ENCODE data around the gene MCRIP1.

MCRIP1 gene

GRCh38 chr17:81809556-81809998, 23.5 kb downstream of the MCRIP1 start:
- TF ChIP-seq, protein P1, sequence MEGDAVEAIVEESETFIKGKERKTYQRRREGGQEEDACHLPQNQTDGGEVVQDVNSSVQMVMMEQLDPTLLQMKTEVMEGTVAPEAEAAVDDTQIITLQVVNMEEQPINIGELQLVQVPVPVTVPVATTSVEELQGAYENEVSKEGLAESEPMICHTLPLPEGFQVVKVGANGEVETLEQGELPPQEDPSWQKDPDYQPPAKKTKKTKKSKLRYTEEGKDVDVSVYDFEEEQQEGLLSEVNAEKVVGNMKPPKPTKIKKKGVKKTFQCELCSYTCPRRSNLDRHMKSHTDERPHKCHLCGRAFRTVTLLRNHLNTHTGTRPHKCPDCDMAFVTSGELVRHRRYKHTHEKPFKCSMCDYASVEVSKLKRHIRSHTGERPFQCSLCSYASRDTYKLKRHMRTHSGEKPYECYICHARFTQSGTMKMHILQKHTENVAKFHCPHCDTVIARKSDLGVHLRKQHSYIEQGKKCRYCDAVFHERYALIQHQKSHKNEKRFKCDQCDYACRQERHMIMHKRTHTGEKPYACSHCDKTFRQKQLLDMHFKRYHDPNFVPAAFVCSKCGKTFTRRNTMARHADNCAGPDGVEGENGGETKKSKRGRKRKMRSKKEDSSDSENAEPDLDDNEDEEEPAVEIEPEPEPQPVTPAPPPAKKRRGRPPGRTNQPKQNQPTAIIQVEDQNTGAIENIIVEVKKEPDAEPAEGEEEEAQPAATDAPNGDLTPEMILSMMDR (conservative IDR thresholded peaks at IDR 0.05; ENCODE audit: control insufficient read depth, insufficient read depth, low read depth, low read length), result no peak
- no peak for DNase-seq (ENCODE audit: low read depth)

DNA sequence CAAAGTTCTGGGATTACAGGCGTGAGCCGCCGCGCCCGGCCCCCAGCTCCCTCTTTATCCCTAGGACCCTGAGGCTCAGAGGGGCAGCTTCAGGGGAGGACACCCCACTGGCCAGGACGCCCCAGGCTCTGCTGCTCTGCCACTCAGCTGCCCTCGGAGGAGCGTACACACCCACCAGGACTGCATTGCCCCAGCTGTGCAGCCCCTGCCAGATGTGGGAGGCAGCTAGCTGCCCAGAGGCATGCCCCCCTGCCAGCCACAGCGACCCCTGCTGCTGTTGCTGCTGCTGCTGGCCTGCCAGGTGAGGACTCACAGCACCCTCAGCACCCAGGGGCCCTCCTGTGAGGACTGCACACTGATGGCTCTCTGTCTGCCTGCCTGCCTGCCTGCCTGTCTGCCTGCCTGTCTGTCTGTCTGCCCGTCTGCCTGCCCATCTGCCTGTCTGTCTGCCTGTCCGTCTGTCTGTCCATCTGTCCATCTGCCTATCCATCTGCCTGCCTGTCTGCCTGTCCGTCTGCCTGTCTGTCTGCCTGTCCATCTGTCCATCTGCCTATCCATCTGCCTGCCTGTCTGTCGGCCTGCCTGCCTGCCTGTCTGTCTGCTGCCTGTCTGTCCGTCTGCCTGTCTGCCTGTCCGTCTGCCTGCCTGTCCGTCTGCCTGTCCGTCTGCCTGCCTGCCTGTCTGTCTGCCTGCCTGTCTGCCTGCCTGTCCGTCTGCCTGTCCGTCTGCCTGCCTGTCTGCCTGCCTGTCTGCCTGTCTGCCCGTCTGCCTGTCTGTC, 24.1 kb downstream of the MCRIP1 start:
- H3K4me3 ChIP-seq (ENCODE audit: control insufficient read depth, low read depth, low read length), result no peak overlapping the region
- TF ChIP-seq, protein P1 (conservative IDR thresholded peaks at IDR 0.05; ENCODE audit: control insufficient read depth, insufficient read depth, low read depth, low read length), result no peak
- DNase-seq (ENCODE audit: low read depth), result no peak

More at GRCh38 chr17:81809556-81809998, 23.5 kb downstream of the MCRIP1 start:
- H3K4me3 ChIP-seq (ENCODE audit: control insufficient read depth, low read depth, low read length), result no peak overlapping the region

DNA sequence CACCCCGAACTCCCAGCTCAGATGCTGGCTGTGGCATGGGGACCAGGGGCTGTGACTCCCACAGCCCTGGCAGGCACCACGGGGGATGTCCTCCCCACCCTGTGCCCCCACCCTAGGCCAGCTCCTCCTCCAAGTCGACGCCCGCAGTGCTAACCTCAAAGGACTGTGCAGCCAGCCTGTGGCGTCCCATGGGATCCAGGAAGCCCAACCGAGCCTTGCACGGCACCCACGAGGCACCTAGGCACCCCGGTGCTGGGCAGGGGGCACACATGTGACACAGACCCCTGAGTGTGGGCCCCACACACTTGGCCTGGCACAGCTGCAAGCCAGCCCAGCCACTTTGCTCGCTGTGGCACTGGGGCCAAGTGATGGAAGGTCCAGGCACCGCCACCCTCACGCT, 25.3 kb downstream of the MCRIP1 start:
- no peak for DNase-seq (ENCODE audit: low read depth)
- H3K4me3 ChIP-seq (ENCODE audit: control insufficient read depth, low read depth, low read length), result no peak overlapping the region
- TF ChIP-seq, protein P1 (conservative IDR thresholded peaks at IDR 0.05; ENCODE audit: control insufficient read depth, insufficient read depth, low read depth, low read length), result no peak

- DNase-seq (ENCODE audit: low read depth), result no peak
- no peak overlapping the region for H3K4me3 ChIP-seq (ENCODE audit: control insufficient read depth, low read depth, low read length)
- TF ChIP-seq, protein P1 (conservative IDR thresholded peaks at IDR 0.05; ENCODE audit: control insufficient read depth, insufficient read depth, low read depth, low read length), result no peak
Observed at GRCh38 chr17:81807210-81807719, 25.8 kb downstream of the MCRIP1 start.

DNA sequence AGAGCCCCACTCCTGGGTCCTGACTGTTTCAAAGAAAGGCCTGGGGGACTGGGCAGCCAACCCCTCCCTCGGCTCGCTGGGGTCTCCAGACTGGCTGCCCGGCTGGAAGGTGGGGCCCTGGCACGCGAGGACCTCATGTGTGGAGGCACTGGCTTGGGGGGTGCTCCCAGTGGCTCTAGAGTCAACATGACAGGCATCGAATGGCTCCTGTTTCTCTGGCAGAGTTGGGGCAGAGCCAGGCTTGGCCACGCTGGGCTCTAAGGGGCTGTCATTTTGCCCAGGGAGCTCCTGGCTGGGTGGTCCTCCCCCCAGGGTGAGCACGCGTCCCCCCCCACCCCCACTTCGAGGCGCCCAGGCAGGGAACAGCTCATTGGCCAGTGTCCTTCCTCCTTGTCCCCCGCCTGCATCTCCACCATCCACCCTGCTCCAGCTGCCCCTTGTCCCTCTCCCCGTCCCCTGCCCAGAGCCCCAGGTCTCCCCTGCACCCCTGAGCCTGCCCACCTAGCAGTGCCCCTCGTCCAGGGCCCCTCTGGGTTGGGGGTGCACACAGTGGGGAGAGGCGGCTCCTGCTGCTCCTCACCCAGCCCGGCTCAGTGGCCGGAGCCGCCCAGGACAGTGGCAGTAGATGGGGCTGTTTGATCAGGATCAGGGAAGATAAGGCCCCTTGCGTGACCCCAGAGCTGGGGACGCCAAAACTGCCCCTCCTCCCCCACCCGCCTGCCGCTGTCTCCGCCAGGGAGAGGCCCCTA, 26.5 kb downstream of the MCRIP1 start:
- TF ChIP-seq, protein P1 (conservative IDR thresholded peaks at IDR 0.05; ENCODE audit: control insufficient read depth, insufficient read depth, low read depth, low read length), result no peak
- DNase-seq (ENCODE audit: low read depth), result no peak

DNA sequence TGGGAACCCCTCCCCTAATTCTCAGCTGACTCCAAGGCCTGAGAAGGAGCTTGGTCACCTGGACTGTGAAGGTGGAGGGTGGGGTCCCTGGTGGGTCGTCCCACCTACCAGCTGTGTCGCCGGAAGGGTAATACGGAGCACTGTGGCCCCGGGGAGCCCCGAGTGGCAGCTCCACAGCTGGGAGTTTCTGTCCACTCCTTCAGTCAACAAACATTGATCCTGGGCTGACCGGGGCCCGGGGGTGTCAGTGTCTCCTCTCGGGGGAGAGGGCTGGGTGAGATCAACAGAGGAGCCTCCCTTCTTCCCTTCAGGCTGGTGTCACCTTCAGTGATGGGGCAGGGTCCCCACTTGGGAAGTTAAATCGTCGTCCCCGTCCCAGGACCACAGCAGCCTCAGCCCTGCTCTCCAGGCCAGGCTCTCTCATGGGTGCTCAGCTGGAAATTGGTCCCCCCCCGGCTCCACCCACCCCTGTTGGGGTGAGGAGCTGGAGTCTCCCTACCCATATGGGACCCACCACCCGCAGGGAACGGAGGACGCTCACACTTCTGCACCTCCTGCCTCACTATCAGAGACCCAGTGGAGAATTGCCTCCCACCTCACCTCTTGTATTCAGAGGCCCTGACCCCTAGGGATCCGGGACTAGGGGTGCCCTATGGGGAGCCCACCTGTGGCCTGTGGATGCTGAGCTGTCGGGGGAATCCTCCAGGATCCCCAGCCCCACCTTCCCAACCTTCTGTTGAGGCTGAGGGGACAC, 27.2 kb downstream of the MCRIP1 start:
- TF ChIP-seq, protein P1 (conservative IDR thresholded peaks at IDR 0.05; ENCODE audit: control insufficient read depth, insufficient read depth, low read depth, low read length), result no peak
- no peak for DNase-seq (ENCODE audit: low read depth)
- H3K4me3 ChIP-seq (ENCODE audit: control insufficient read depth, low read depth, low read length), result no peak overlapping the region

More for the DNA sequence above, 26.5 kb downstream of the MCRIP1 start:
- H3K4me3 ChIP-seq (ENCODE audit: control insufficient read depth, low read depth, low read length), result no peak overlapping the region
